Measurements from ENCODE around the gene OSM.

The OSM gene

DNA sequence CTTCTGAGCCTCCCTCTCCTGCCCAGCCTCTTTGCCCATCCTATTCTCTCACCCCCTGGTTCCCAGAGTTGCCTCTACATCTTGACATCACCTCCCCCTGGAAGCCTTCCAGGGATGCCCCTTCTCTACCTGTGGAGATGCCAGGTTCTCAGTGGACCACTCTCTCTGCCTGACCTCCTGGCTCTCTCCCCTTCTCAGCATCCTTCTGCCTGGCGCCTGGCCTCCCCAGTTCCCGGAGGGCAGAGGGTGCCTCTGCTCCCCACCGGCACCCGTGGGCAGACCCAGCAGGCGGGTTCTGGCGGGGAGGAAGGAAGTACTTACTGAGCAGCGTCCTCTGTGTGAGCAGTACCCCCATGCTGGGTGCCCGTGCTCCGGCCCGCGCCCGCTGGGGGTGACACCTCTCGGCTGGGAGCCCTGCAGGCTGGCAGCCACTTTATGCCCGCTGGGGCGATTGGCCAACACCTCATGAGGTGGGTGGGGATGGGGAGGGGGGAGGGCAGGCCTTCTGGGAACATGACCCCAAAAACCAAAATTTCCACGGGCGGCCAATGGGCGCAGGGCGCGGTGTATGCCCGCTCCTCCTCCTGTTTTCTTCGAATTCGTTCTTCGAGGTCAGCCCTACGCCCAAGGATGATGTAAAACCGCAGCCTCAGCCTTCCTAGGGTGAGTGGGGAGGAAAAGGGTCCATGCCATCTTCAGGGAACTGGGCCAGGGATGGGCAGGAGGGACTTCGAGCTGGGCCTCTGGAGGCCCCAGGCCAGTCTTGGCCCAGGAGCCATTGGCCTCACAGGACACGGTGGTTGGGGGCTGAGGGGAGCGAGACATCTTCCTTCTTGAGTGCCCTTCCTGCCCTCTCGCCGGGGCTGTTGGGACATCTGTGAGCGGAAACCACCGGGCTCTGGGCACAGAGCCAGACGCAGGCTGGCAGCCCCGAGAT is at the start of gene OSM:
OSM (minus strand) TSS at position 407 of the 937 bp plus-strand sequence; CDS start at position 355, 52 bp downstream.
- DNase-seq (ENCODE audit: low read depth): no peak
- no peak within 1 kb of the TSS for H3K4me3 ChIP-seq (ENCODE audit: low read length)
- TF ChIP-seq, protein P1, sequence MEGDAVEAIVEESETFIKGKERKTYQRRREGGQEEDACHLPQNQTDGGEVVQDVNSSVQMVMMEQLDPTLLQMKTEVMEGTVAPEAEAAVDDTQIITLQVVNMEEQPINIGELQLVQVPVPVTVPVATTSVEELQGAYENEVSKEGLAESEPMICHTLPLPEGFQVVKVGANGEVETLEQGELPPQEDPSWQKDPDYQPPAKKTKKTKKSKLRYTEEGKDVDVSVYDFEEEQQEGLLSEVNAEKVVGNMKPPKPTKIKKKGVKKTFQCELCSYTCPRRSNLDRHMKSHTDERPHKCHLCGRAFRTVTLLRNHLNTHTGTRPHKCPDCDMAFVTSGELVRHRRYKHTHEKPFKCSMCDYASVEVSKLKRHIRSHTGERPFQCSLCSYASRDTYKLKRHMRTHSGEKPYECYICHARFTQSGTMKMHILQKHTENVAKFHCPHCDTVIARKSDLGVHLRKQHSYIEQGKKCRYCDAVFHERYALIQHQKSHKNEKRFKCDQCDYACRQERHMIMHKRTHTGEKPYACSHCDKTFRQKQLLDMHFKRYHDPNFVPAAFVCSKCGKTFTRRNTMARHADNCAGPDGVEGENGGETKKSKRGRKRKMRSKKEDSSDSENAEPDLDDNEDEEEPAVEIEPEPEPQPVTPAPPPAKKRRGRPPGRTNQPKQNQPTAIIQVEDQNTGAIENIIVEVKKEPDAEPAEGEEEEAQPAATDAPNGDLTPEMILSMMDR (IDR thresholded peaks at IDR 0.05; ENCODE audit: insufficient read depth, low read depth, low read length, missing control alignments): no peak

DNA sequence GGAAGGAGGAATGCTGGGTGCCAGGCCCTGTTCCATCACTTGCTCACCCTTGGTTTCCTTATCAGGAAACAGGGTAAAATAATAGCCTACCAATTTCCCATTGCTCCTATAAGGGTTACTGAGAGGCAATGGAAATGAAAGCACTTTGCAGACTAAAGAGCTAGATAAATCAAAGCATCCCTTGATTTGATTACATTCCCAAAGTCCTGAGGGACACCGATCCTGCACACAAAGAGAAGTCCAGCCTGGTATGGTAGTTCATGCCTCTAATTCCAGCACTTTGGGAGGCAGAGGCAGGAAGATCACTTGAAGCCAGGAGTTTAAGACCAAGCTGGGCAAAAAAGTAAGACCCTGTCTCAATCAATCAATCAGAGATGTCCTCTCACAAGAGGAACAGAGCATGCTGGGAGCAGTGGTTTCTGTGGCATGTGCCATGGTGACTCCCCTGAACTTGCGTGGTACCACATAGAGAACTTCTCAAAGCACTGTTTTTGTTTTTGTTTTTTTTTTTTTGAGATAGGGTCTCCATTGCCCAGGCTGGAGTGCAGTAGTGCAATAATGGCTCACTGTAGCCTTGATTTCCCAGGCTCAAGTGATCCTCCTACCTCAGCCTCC is 49.4 kb upstream of the OSM start:
- no peak for DNase-seq (ENCODE audit: low read depth)
- TF ChIP-seq, protein P1 (IDR thresholded peaks at IDR 0.05; ENCODE audit: insufficient read depth, low read depth, low read length, missing control alignments): no peak
- H3K4me3 ChIP-seq (ENCODE audit: low read length): no peak overlapping the region

DNA sequence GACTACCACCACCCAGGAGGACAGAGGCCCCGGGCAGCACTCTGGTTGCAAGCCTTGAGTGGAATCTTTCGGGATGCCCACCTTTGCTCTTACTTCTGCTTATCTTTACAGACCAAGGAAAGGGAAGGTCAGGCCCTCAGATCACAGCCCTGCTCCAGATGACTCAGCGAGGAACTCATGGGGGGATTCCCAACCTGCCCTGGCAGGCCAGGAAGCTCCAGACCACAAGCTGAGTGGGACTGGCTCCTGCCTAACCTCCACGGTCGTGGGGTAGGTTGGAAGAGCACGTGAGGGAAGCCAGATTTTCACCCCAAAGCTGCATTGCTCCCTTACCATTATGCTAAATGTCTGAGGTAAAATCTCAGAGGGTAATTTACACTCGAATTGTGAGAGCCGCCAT is 48.3 kb upstream of the OSM start:
- TF ChIP-seq, protein P1 (IDR thresholded peaks at IDR 0.05; ENCODE audit: insufficient read depth, low read depth, low read length, missing control alignments): no peak
- DNase-seq (ENCODE audit: low read depth): peak; percentile 56
- H3K4me3 ChIP-seq (ENCODE audit: low read length): no peak overlapping the region

DNA sequence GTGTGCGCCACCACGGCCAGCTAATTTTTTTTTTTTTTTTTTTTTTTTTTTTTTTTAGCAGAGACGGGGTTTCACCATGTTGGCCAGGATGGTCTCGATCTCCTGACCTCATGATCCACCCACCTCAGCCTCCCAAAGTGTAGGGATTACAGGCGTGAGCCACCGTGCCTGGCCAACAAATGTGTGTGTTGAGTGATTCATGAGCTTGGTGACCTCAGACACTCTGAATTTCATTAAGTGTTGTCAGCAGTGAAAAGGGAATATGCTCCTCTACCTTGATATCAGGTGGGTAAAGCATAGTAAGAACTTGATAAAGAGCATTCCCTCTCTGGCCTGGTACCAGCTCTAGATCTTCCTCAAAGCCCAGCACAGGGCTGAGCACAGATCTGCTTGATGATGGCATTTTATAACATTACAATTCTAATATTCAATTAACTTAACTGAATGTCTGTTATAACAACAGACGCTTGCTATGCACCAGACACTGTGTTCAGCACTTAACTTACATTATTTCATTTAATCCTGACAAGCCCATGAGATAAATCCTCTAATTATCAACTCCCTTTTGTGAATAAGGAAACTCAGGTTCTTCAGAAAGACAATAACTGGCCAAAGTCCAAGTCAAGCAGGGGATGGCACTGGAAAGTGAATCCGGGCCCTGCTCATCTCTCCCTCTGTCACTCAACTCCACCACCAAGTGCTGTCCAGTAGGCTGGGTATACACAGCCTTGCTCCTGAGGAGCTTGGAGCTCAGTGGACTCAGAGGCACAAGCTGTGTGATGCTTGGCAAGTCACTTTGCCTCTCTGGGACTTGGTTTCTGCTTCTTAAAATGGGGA is 47.1 kb upstream of the OSM start:
- DNase-seq (ENCODE audit: low read depth): peak; percentile 65
- TF ChIP-seq, protein P1 (IDR thresholded peaks at IDR 0.05; ENCODE audit: insufficient read depth, low read depth, low read length, missing control alignments): no peak
- no peak overlapping the region for H3K4me3 ChIP-seq (ENCODE audit: low read length)

DNA sequence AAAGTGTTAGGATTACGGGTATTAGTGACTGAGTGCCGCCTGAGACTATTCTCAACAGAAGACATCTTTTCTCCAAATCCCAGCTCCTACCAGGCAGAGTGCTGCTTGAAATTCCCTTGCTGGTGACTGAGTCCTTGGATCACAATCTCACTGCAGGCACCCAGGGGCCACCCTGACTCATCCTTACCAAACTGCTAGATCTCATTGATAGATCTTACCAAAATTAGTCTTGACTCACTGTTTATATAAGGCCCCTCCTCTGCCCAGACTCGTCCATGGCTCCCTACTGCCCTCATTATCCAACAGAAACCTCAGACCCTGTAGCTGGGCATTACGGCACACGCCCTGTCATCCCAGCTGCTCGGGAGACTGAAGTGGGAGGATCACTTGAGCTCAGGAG is 45.4 kb upstream of the OSM start:
- no peak overlapping the region for H3K4me3 ChIP-seq (ENCODE audit: low read length)
- DNase-seq (ENCODE audit: low read depth): peak; percentile 96
- TF ChIP-seq, protein P1 (IDR thresholded peaks at IDR 0.05; ENCODE audit: insufficient read depth, low read depth, low read length, missing control alignments): no peak

DNA sequence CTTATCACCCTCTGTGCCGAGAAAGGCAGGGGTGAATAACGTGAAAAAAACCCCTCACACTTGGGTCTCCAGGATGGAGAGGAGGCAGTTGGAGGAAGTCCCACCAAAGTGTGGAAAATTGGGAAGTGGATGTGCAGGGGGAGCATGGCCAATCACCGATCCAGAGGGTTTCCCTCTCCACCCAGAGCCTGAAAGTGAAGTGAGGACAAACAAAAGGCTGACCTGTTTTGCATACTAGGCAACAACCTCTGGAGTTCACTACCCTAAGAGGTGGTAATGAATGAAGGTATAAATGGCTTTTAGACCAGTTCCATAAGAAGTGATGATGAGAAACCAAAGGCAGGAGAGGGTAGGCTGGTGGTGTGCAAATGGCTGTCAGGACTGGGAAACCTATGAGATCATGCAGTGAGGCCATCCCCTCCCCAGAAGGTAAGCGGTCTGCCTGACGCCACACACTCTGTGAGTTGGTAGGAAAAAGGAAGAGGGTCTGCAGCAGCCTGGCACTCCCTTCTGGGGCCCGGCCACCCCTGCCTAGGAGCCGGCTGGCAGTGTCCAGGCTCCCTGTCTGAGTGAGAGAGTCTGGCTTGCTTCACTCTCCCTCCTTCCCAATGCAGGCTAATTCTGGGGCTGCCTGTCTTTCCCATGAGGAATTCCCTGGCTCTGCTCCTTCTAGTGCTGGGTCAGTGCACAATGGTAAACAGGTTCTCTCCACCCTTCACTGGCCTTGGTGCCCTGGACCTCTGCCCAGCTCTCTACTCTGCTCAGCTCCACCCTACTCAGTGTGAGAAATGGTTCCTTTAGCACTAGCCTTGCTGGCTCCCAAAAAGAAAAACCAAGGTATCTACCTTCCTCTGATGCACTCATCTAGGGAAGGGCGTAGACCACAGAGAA is 44.5 kb upstream of the OSM start:
- DNase-seq (ENCODE audit: low read depth): no peak
- no peak overlapping the region for H3K4me3 ChIP-seq (ENCODE audit: low read length)
- TF ChIP-seq, protein P1 (IDR thresholded peaks at IDR 0.05; ENCODE audit: insufficient read depth, low read depth, low read length, missing control alignments): no peak

All from epithelial cell of esophagus (primary cell).